ENCODE data around the gene SNIP1. TPM values are rescaled to one million over a fixed set of nuclear protein-coding genes. Genes with fewer than 3 reads are reported as not detected.

Gene SNIP1
- total RNA-seq, 1 experiment from 2014 or later, result 15.1 TPM

DNA sequence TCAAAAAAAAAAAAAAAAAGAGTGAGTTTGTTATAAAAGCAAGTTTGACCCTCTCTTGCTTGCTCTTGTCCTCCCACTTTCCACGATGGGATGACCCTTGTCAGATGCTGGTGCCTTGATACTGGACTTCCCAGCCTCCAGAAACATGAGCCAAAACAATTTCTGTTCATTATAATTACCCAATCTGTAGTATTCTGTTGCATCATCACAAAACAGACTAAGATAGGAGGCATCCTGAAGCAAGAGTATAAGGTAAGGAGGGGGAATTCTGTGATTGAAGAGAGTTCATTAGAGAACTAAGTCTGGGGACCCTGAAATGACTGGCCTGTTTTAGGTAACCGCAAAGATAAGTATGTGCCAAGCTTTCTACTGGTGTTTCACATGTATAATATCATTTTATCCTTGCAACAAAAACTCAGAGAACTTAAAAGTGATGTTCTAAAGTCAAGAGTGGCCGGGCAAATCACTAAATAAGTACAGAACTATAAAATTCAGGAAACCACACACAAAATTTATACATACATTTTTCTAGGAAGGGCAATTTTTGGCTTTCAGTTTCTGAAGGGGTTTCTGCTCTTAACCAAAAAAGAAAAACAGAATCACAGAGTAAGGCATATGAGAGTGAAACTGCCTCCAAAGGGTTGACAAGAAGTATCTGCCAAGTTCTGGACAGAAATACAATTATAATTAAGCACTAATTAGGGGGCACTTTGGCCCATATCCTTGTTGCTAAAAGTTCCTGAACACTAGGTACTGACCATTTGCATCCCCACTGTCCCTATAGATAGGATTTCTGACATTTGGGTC is 16.6 kb upstream of the SNIP1 start:
- H4K20me1 ChIP-seq (ENCODE audit: control insufficient read depth, insufficient read depth, insufficient read length), result no peaks in the 10 kb centered on the region
- no peaks in the 10 kb centered on the region for H3K27me3 ChIP-seq (ENCODE audit: insufficient read depth, low read length)
- Mint-ChIP-seq H3K27me3 (ENCODE audit: low read depth) (no peaks in the 10 kb centered on the region), H3K4me3 (no peak overlapping the region), H3K36me3 (ENCODE audit: insufficient read depth in 1 of 3, low read depth in 3 of 3) (peaks cover 55 to 97% (median 90%) of the 10 kb centered on the region in 3 experiments; a peak in 6 of 7 replicates), H3K9me3 (no peaks in the 10 kb centered on the region), H3K4me1 (no peaks in the 10 kb centered on the region), H3K27ac (no peak overlapping the region; a peak in 1 of 7 replicates)
- no peak overlapping the region for H3T11ph ChIP-seq (ENCODE audit: low read length)
- H2AFZ ChIP-seq (ENCODE audit: low read length), result no peak overlapping the region
- H4K91ac ChIP-seq (ENCODE audit: insufficient read length, low read depth, low read length), result no peak overlapping the region
- H3K56ac ChIP-seq (ENCODE audit: insufficient read length, low read depth, low read length), result no peak overlapping the region
- no peak overlapping the region for H2BK15ac ChIP-seq (ENCODE audit: low read depth, low read length)
- H3K4me1 ChIP-seq (ENCODE audit: insufficient read depth, low read length), result no peaks in the 10 kb centered on the region
- TF ChIP-seq, protein P1, sequence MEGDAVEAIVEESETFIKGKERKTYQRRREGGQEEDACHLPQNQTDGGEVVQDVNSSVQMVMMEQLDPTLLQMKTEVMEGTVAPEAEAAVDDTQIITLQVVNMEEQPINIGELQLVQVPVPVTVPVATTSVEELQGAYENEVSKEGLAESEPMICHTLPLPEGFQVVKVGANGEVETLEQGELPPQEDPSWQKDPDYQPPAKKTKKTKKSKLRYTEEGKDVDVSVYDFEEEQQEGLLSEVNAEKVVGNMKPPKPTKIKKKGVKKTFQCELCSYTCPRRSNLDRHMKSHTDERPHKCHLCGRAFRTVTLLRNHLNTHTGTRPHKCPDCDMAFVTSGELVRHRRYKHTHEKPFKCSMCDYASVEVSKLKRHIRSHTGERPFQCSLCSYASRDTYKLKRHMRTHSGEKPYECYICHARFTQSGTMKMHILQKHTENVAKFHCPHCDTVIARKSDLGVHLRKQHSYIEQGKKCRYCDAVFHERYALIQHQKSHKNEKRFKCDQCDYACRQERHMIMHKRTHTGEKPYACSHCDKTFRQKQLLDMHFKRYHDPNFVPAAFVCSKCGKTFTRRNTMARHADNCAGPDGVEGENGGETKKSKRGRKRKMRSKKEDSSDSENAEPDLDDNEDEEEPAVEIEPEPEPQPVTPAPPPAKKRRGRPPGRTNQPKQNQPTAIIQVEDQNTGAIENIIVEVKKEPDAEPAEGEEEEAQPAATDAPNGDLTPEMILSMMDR (conservative IDR thresholded peaks at IDR 0.05), result no peak
- no peaks in the 10 kb centered on the region for H3K9me3 ChIP-seq (ENCODE audit: control insufficient read depth, low read depth, low read length)
- DNase-seq, result no peak
- no peak overlapping the region for H3K27ac ChIP-seq (ENCODE audit: insufficient read length, low read depth, low read length)
- H3K79me2 ChIP-seq (ENCODE audit: insufficient read depth, low read length), result no peaks in the 10 kb centered on the region
- no peak overlapping the region for H2BK120ac ChIP-seq (ENCODE audit: low read depth, low read length, poor library complexity, severe bottlenecking)
- H3K23ac ChIP-seq (ENCODE audit: insufficient read length, low read depth, low read length), result no peak overlapping the region
- H3K18ac ChIP-seq (ENCODE audit: insufficient read length, low read depth, low read length), result no peak overlapping the region
- H3K14ac ChIP-seq (ENCODE audit: insufficient read depth, low read length), result no peak overlapping the region
- H2AK5ac ChIP-seq (ENCODE audit: insufficient read length, low read length), result no peak overlapping the region
- H3K79me1 ChIP-seq (ENCODE audit: insufficient read depth, low read depth, low read length, poor library complexity, severe bottlenecking), result no peaks in the 10 kb centered on the region
- H4K5ac ChIP-seq (ENCODE audit: insufficient read length, low read depth, low read length), result no peak overlapping the region
- no CpG with 5 or more reads among the region's 3 CpGs for WGBS (ENCODE audit: extremely low coverage, insufficient read length, low lambda C conversion rate)
- no peak overlapping the region for H2BK20ac ChIP-seq (ENCODE audit: low read depth, low read length, poor library complexity, severe bottlenecking)
- H3K4ac ChIP-seq (ENCODE audit: low read depth, low read length), result no peak overlapping the region
- H2BK5ac ChIP-seq (ENCODE audit: insufficient read length, low read length), result no peak overlapping the region
- H3K9ac ChIP-seq (ENCODE audit: extremely low read depth, insufficient read length, low read length), result no peak overlapping the region
- no peak overlapping the region for H2BK12ac ChIP-seq (ENCODE audit: insufficient read length, low read depth, low read length)
- no peak overlapping the region for H3K4me2 ChIP-seq (ENCODE audit: insufficient read depth, insufficient read length, low read length)
- H3K23me2 ChIP-seq (ENCODE audit: insufficient read length, low read depth, low read length, poor library complexity, severe bottlenecking), result no peaks in the 10 kb centered on the region
- H4K8ac ChIP-seq (replicated peaks; ENCODE audit: insufficient read length, low read depth, low read length), result no peak overlapping the region

All from H9 (cell line).